H1 (cell line): Measurements from ENCODE around the gene MAP3K3. TPM values are rescaled to one million over a fixed set of nuclear protein-coding genes. Genes with fewer than 3 reads are reported as not detected.
A peak's percentile ranks its signal among the peaks of the same experiment; 100 is the strongest.

Experiments
- BCL11A ChIP-seq, 2 experiments: IDR thresholded peaks; one replicate each; pipeline ENCODE4 v1.6.1; 2011; ENCODE audit warnings: low read depth in 2 of 2, low read length in 2 of 2, mild to moderate bottlenecking in 2 of 2
- BRCA1 ChIP-seq: IDR thresholded peaks from 2 replicates; pipeline ENCODE4 v1.6.1; 2012; ENCODE audit warnings: low read depth, low read length, improper control_type of control experiment
- CHD1 ChIP-seq: IDR thresholded peaks from 2 replicates; pipeline ENCODE4 v1.6.1; 2012; ENCODE audit warnings: low read depth, low read length, improper control_type of control experiment
- CHD2 ChIP-seq: IDR thresholded peaks from 2 replicates; pipeline ENCODE4 v1.6.1; 2012; ENCODE audit warnings: low read length, improper control_type of control experiment
- CTBP2 ChIP-seq: IDR thresholded peaks from 2 replicates; pipeline ENCODE4 v1.7.0; 2011; ENCODE audit warnings: borderline replicate concordance, mild to moderate bottlenecking, moderate library complexity, mixed read lengths, low read length; ENCODE audit not compliant: insufficient read depth, insufficient read length
- EGR1 ChIP-seq: IDR thresholded peaks from 2 replicates; pipeline ENCODE4 v1.6.1; 2011; ENCODE audit warnings: low read depth, low read length, borderline replicate concordance
- EP300 ChIP-seq, 2 experiments: IDR thresholded peaks; 1 replicate in 1 of 2; 2 replicates in 1 of 2; pipeline ENCODE4 v1.6.1; 2011 to 2012; ENCODE audit warnings: low read depth in 2 of 2, low read length in 2 of 2, mild to moderate bottlenecking in 2 of 2, borderline replicate concordance in 1 of 2, inconsistent platforms in 1 of 2, moderate library complexity in 1 of 2
- EZH2 ChIP-seq: fragments of 200-600 bp; sonication (generic); IDR thresholded peaks from 2 replicates; pipeline ENCODE4 v1.7.1; 2012; ENCODE audit warnings: low read depth, mild to moderate bottlenecking, moderate library complexity, low read length, inconsistent platforms; ENCODE audit not compliant: severe bottlenecking
- GABPA ChIP-seq: IDR thresholded peaks from 2 replicates; pipeline ENCODE4 v1.6.1; 2011; ENCODE audit warnings: mild to moderate bottlenecking, low read length, moderate library complexity, borderline replicate concordance; ENCODE audit not compliant: insufficient read depth
- HDAC2 ChIP-seq, 2 experiments: fragments of 300-600 bp in 1 of 2; sonication (generic) in 1 of 2; IDR thresholded peaks; 2 replicates each; pipeline ENCODE4 v1.6.1; 2011 to 2012; ENCODE audit warnings: low read depth in 2 of 2, low read length in 2 of 2, mild to moderate bottlenecking in 2 of 2, moderate library complexity in 2 of 2, borderline replicate concordance in 1 of 2, inconsistent platforms in 1 of 2
- KDM1A ChIP-seq: fragments of 200-600, 300-600 bp; sonication (generic); IDR thresholded peaks from 2 replicates; pipeline ENCODE4 v1.7.1; 2016; ENCODE audit warnings: mild to moderate bottlenecking, low read length, borderline replicate concordance
- MAX ChIP-seq: IDR thresholded peaks from 2 replicates; pipeline ENCODE4 v1.6.1; 2012; ENCODE audit warnings: inconsistent platforms
- POLR2AphosphoS5 ChIP-seq: IDR thresholded peaks from 2 replicates; pipeline ENCODE4 v1.6.1; 2011; ENCODE audit warnings: low read depth, low read length
- POU5F1 ChIP-seq: IDR thresholded peaks from 2 replicates; pipeline ENCODE4 v1.6.1; 2011; ENCODE audit warnings: low read depth, mild to moderate bottlenecking, low read length, moderate library complexity
- SIRT6 ChIP-seq: IDR thresholded peaks from one replicate; pipeline ENCODE4 v1.7.1; 2012; ENCODE audit warnings: low read length, inconsistent platforms
- SIX5 ChIP-seq: IDR thresholded peaks from 2 replicates; pipeline ENCODE4 v1.6.1; 2011; ENCODE audit warnings: mild to moderate bottlenecking, low read depth, low read length
- SP4 ChIP-seq: IDR thresholded peaks from 2 replicates; pipeline ENCODE4 v1.6.1; 2012; ENCODE audit warnings: low read length, inconsistent platforms
- SRF ChIP-seq: IDR thresholded peaks from 2 replicates; pipeline ENCODE4 v1.6.1; 2011; ENCODE audit warnings: mild to moderate bottlenecking, low read depth, low read length, moderate library complexity
- TBP ChIP-seq: IDR thresholded peaks from 2 replicates; pipeline ENCODE4 v1.6.1; 2011; ENCODE audit warnings: low read depth, low read length, improper control_type of control experiment
- TCF12 ChIP-seq: IDR thresholded peaks from 2 replicates; pipeline ENCODE4 v1.6.1; 2011; ENCODE audit warnings: low read depth, mild to moderate bottlenecking, low read length
- YY1 ChIP-seq: IDR thresholded peaks from 2 replicates; pipeline ENCODE4 v1.6.1; 2011; ENCODE audit warnings: low read depth, mild to moderate bottlenecking, low read length
- polyA plus RNA-seq, 7 experiments: library from polyadenylated mRNA; depleted of rRNA in 3 of 7; stranded (reverse) in 5 of 7; unstranded in 2 of 7; fragments of >200 nt in 5 of 7; fragments of 200-250 nt in 2 of 7; gene quantifications; 1 replicate in 5 of 7; 2 replicates in 1 of 7; 4 replicates in 1 of 7; pipeline versions ENCODE4 v1.2.1 to v1.2.3, GENCODE V29; 2011 to 2013; ENCODE audit warnings: missing spikeins in 2 of 7, mixed read lengths in 2 of 7
- total RNA-seq: library from RNA; stranded (reverse); fragmentation: NEBNext Ultra II Directional; extraction: Animal tissue kit (Norgen Biotek cat#: 25700); gene quantifications from 2 replicates; pipeline ENCODE4 v1.2.1, GENCODE V29; 2021

The MAP3K3 gene
- total and polyA plus RNA-seq, 2 of the 8 experiments (the other 6 are each of a cell fraction or from before 2014, with no cell fraction given): 10.3 to 21.0 TPM

GRCh38 chr17:63741408-63742173 lies 119.4 kb downstream of the MAP3K3 start, which contains the start of gene STRADA (continued):
- TF ChIP-seq SRF (0 out of 2 replicates have a peak, but pooled peaks have one; percentile 1), BRCA1 (no peak), CTBP2 (no peak), MAX (peak; percentile 79), BCL11A (IDR thresholded peaks at IDR 0.05; ENCODE audit: low read depth in 2 of 2, low read length in 2 of 2) (no peak), SIX5 (no peak), SIRT6 (no peak), YY1 (0 out of 2 replicates have a peak, but pooled peaks have one; percentile 8), POU5F1 (no peak), EGR1 (peak; percentile 99), POLR2AphosphoS5 (peak; percentile 62), EZH2 (no peak), EP300 (IDR thresholded peaks at IDR 0.05; ENCODE audit: borderline replicate concordance in 1 of 2, low read depth in 2 of 2, low read length in 2 of 2) (no peak), TBP (peak; percentile 73), CHD1 (no peak), SP4 (peak; percentile 57; the same call in 1 of the 2 replicates), KDM1A (no peak), CHD2 (no peak), GABPA (no peak), HDAC2 (IDR thresholded peaks at IDR 0.05; ENCODE audit: borderline replicate concordance in 1 of 2, low read depth in 2 of 2, low read length in 2 of 2) (0 out of 4 replicates have a peak, but pooled peaks of 1 of the 2 experiments have one; percentile 25), TCF12 (0 out of 2 replicates have a peak, but pooled peaks have one; percentile 57)
